ENCODE data around the gene LLGL1.

The LLGL1 gene

GRCh38 chr17:18278867-18279266 is 53.4 kb downstream of the LLGL1 start:
- DNase-seq, result no peak

GRCh38 chr17:18280249-18280648 is 54.8 kb downstream of the LLGL1 start:
- DNase-seq, result no peak

- DNase-seq, result no peak
Observed at GRCh38 chr17:18280766-18281371, 55.4 kb downstream of the LLGL1 start.

- no peak for DNase-seq
Observed at GRCh38 chr17:18281788-18282187, 56.4 kb downstream of the LLGL1 start.

GRCh38 chr17:18285296-18285695 is 59.9 kb downstream of the LLGL1 start:
- DNase-seq, result no peak

GRCh38 chr17:18291718-18292540 is 66.5 kb downstream of the LLGL1 start:
- no peak for DNase-seq
